IMR-90 (cell line): ENCODE data around the gene ANGPTL7. TPM values are rescaled to one million over a fixed set of nuclear protein-coding genes. Genes with fewer than 3 reads are reported as not detected.

Source experiments
- ATAC-seq: fragments of 200-7000 bp; cut with Tn5 transposase; 2 replicates; pipeline ENCODE4 v1.9.1; 2020; ENCODE audit warnings: low read depth, mild to moderate bottlenecking, moderate library complexity
- BruUV-seq: library from RNA; stranded (reverse); fragments of 400-500 nt; replicated peaks from 2 replicates; lab custom pipeline; 2021; lab: Mats Ljungman, UMichigan
- CTCF ChIA-PET: fragments of 300-600 bp; formaldehyde crosslinking; extraction: SDS; loops from one replicate; lab custom pipeline; 2021; ENCODE audit warnings: antibody characterized with exemption; lab: Yijun Ruan, JAX
- POLR2A ChIA-PET: fragments of 300-600 bp; sonication (Branson Sonifier 250); formaldehyde crosslinking; loops from one replicate; lab custom pipeline; 2022; ENCODE audit warnings: antibody characterized with exemption; ENCODE audit not compliant: unreplicated experiment; lab: Charles Lee
- DNase-seq: peaks from one replicate; pipeline ENCODE4 v3.0.0; 2013
- H2AFZ ChIP-seq: replicated peaks from 2 replicates; pipeline ENCODE3; 2013; ENCODE audit warnings: low read length, mild to moderate bottlenecking; ENCODE audit not compliant: poor library complexity
- H2AK5ac ChIP-seq: 2 replicates; pipeline ENCODE4 v1.6.1; 2013; ENCODE audit warnings: low read depth, low read length, inconsistent platforms
- H2AK9ac ChIP-seq: replicated peaks from 2 replicates; pipeline ENCODE3; 2013; ENCODE audit warnings: mild to moderate bottlenecking, low read depth, low read length, moderate library complexity; ENCODE audit not compliant: poor library complexity
- H2BK120ac ChIP-seq: 2 replicates; pipeline ENCODE4 v1.6.1; 2013; ENCODE audit warnings: low read depth, low read length, inconsistent platforms
- H2BK15ac ChIP-seq: 3 replicates; pipeline ENCODE4 v1.6.1; 2013; ENCODE audit warnings: low read depth, low read length, inconsistent platforms
- H2BK20ac ChIP-seq: 2 replicates; pipeline ENCODE4 v1.6.1; 2013; ENCODE audit warnings: low read depth, mild to moderate bottlenecking, inconsistent platforms, low read length, moderate library complexity
- H2BK5ac ChIP-seq: 2 replicates; pipeline ENCODE4 v1.6.1; 2013; ENCODE audit warnings: mild to moderate bottlenecking, low read depth, low read length, inconsistent platforms; ENCODE audit not compliant: poor library complexity, severe bottlenecking
- H3K14ac ChIP-seq: replicated peaks from 2 replicates; pipeline ENCODE4 v1.6.1; 2013; ENCODE audit warnings: low read depth, low read length, inconsistent platforms
- H3K18ac ChIP-seq: 2 replicates; pipeline ENCODE4 v1.6.1; 2013; ENCODE audit warnings: low read depth, low read length, control low read depth
- H3K23ac ChIP-seq: 2 replicates; pipeline ENCODE4 v1.6.1; 2013; ENCODE audit warnings: low read depth, low read length, inconsistent platforms
- H3K27ac ChIP-seq: 2 replicates; pipeline ENCODE4 v1.5.1; 2013; ENCODE audit warnings: mild to moderate bottlenecking, control low read depth, low read length; ENCODE audit not compliant: insufficient read depth
- H3K27me3 ChIP-seq: 2 replicates; pipeline ENCODE4 v1.6.1; 2013; ENCODE audit warnings: low read length; ENCODE audit not compliant: control insufficient read depth, insufficient read depth
- H3K36me3 ChIP-seq: 2 replicates; pipeline ENCODE4 v1.6.1; 2013; ENCODE audit warnings: low read length, mixed read lengths; ENCODE audit not compliant: control insufficient read depth, insufficient read depth
- H3K4ac ChIP-seq: 2 replicates; pipeline ENCODE4 v1.6.1; 2013; ENCODE audit warnings: low read depth, low read length, inconsistent platforms
- H3K4me1 ChIP-seq: 2 replicates; pipeline ENCODE4 v1.6.1; 2013; ENCODE audit warnings: low read length, mixed read lengths; ENCODE audit not compliant: control insufficient read depth, insufficient read depth
- H3K4me2 ChIP-seq: 2 replicates; pipeline ENCODE4 v1.6.1; 2013; ENCODE audit warnings: low read depth, mild to moderate bottlenecking, control low read depth, low read length, moderate library complexity
- H3K4me3 ChIP-seq: 2 replicates; pipeline ENCODE4 v1.5.1; 2013; ENCODE audit warnings: low read depth, mild to moderate bottlenecking, control low read depth, low read length, moderate library complexity; ENCODE audit not compliant: insufficient read depth
- H3K56ac ChIP-seq: 2 replicates; pipeline ENCODE4 v1.6.1; 2013; ENCODE audit warnings: low read length, inconsistent platforms; ENCODE audit not compliant: insufficient read depth; ENCODE audit errors: extremely low read depth
- H3K79me1 ChIP-seq, 2 experiments: 2 replicates each; pipeline ENCODE4 v1.6.1; 2013; ENCODE audit warnings: low read length in 2 of 2, inconsistent platforms in 1 of 2, low read depth in 1 of 2
- H3K9ac ChIP-seq: 2 replicates; pipeline ENCODE4 v1.6.1; 2013; ENCODE audit warnings: low read depth, low read length, control low read depth
- H3K9me1 ChIP-seq: 2 replicates; pipeline ENCODE4 v1.6.1; 2013; ENCODE audit warnings: low read length, inconsistent platforms; ENCODE audit not compliant: insufficient read depth
- H3K9me3 ChIP-seq: 2 replicates; pipeline ENCODE4 v1.6.1; 2013; ENCODE audit warnings: low read length; ENCODE audit not compliant: control insufficient read depth, insufficient read depth
- H4K20me1 ChIP-seq: 2 replicates; pipeline ENCODE4 v1.6.1; 2013; ENCODE audit warnings: low read length, inconsistent platforms; ENCODE audit not compliant: insufficient read depth
- H4K5ac ChIP-seq: 2 replicates; pipeline ENCODE4 v1.6.1; 2013; ENCODE audit warnings: mild to moderate bottlenecking, low read depth, low read length, control low read depth
- H4K8ac ChIP-seq, 2 experiments: 2 replicates each; pipeline ENCODE4 v1.6.1; 2013; ENCODE audit warnings: low read depth in 2 of 2, low read length in 2 of 2, control low read depth in 1 of 2, inconsistent platforms in 1 of 2
- H4K91ac ChIP-seq: 2 replicates; pipeline ENCODE4 v1.6.1; 2013; ENCODE audit warnings: low read depth, low read length, inconsistent platforms; ENCODE audit not compliant: insufficient read depth
- CTCF ChIP-seq: conservative IDR thresholded peaks from 2 replicates; pipeline ENCODE4 v1.5.1; 2012; ENCODE audit warnings: mild to moderate bottlenecking, low read depth, low read length, improper control_type of control experiment
- FOS ChIP-seq: fragments of 150-350 bp; IDR thresholded peaks from 2 replicates; pipeline ENCODE4 v1.6.1; 2016; ENCODE audit warnings: low read depth, low read length
- MAZ ChIP-seq: IDR thresholded peaks from 2 replicates; pipeline ENCODE4 v1.6.1; 2012; ENCODE audit warnings: low read depth, mild to moderate bottlenecking, low read length, improper control_type of control experiment, moderate library complexity, borderline replicate concordance
- MXI1 ChIP-seq: IDR thresholded peaks from 2 replicates; pipeline ENCODE4 v1.6.1; 2012; ENCODE audit warnings: low read depth, mild to moderate bottlenecking, low read length, moderate library complexity, borderline replicate concordance
- NFE2L2 ChIP-seq: fragments of 150-350 bp; IDR thresholded peaks from 2 replicates; pipeline ENCODE4 v1.6.1; 2016; ENCODE audit warnings: low read depth, mild to moderate bottlenecking, low read length
- POLR2A ChIP-seq: IDR thresholded peaks from 2 replicates; pipeline ENCODE4 v1.6.1; 2012; ENCODE audit warnings: mild to moderate bottlenecking, low read depth, low read length
- RCOR1 ChIP-seq: IDR thresholded peaks from 2 replicates; pipeline ENCODE4 v1.6.1; 2012; ENCODE audit warnings: mild to moderate bottlenecking, low read length, improper control_type of control experiment; ENCODE audit not compliant: insufficient replicate concordance
- RFX5 ChIP-seq: IDR thresholded peaks from 2 replicates; pipeline ENCODE4 v1.8.0; 2012; ENCODE audit warnings: low read depth, mild to moderate bottlenecking, low read length, moderate library complexity
- SMC3 ChIP-seq: fragments of 150-350 bp; IDR thresholded peaks from 2 replicates; pipeline ENCODE4 v1.6.1; 2016; ENCODE audit warnings: low read depth, mild to moderate bottlenecking, antibody characterized with exemption, low read length, moderate library complexity
- USF2 ChIP-seq: fragments of 150-350 bp; IDR thresholded peaks from 2 replicates; pipeline ENCODE4 v1.6.1; 2017; ENCODE audit warnings: mild to moderate bottlenecking, antibody characterized with exemption, low read length, low read depth
- WGBS, 2 experiments: methylation state at CpG; one replicate each; pipeline versions ENCODE4 v1.1.5 to v1.1.7; 2013; ENCODE audit warnings: missing lambda C conversion rate in 2 of 2; ENCODE audit not compliant: insufficient read length in 1 of 2; ENCODE audit errors: extremely low coverage in 2 of 2; 5-methylcytosine and 5-hydroxymethylcytosine counted together
- dilution Hi-C: fragments of 300-500 bp; cut with HindIII; formaldehyde crosslinking; loops from one replicate; pipeline ENCODE4 v1.14.3; 2018; ENCODE audit warnings: low sequenced_read_pairs; ENCODE audit not compliant: unreplicated experiment
- in situ Hi-C: fragments of 300-500 bp; cut with MboI; formaldehyde crosslinking; loops from 3 replicates; pipeline ENCODE4 v1.14.3; 2019; ENCODE audit warnings: low sequenced_read_pairs, inconsistent platforms, mixed read lengths
- intact Hi-C: fragments of 100-400 bp; cut with micrococcal nuclease; formaldehyde crosslinking; loops from 2 replicates; pipeline ENCODE4 v1.10.0; 2022
- polyA plus RNA-seq, 3 experiments: library from polyadenylated mRNA; depleted of rRNA; stranded (reverse); fragments of >200 nt; gene quantifications; 2 replicates each; pipeline ENCODE4 v1.2.3, GENCODE V29; 2012; ENCODE audit warnings: low replicate concordance in 1 of 3
- total RNA-seq: library from RNA; depleted of rRNA; stranded (reverse); fragments of >200 nt; gene quantifications from 2 replicates; pipeline ENCODE4 v1.2.3, GENCODE V29; 2012

ANGPTL7 gene
- total and polyA plus RNA-seq, 2 of the 4 experiments (the other 2 are of a cell fraction), result under 0.01 TPM; not detected in 1

GRCh38 chr1:11182884-11183283, 6.3 kb upstream of the ANGPTL7 start:
- in situ Hi-C loops (no loop called here), intact Hi-C loops (no loop called here), dilution Hi-C loops (no loop called here)
- Histone ChIP-seq H2BK5ac (no peak overlapping the region), H2BK15ac (no peak overlapping the region), H3K18ac (no peak overlapping the region), H3K4ac (no peak overlapping the region), H3K4me3 (no peak overlapping the region), H3K27ac (no peak overlapping the region), H4K91ac (no peak overlapping the region), H3K23ac (no peak overlapping the region), H3K4me1 (peaks cover 10% of the 10 kb centered on the region), H2BK20ac (no peak overlapping the region), H2AK5ac (no peak overlapping the region), H3K27me3 (no peaks in the 10 kb centered on the region), H3K79me1 (peaks cover 0 to 3% of the 10 kb centered on the region in 2 experiments; a peak in 2 of 4 replicates), H4K8ac (no peak overlapping the region), H3K4me2 (no peak overlapping the region), H4K20me1 (no peaks in the 10 kb centered on the region), H2AK9ac (no peak overlapping the region), H4K5ac (no peak overlapping the region), H2BK120ac (no peak overlapping the region), H3K14ac (no peak overlapping the region), H2AFZ (no peak overlapping the region), H3K9ac (no peak overlapping the region), H3K9me1 (peaks cover 6% of the 10 kb centered on the region; the same call in 1 of the 2 replicates), H3K9me3 (no peaks in the 10 kb centered on the region), H3K56ac (no peak overlapping the region), H3K36me3 (peaks cover 6% of the 10 kb centered on the region)
- TF ChIP-seq MAZ, result no peak
- TF ChIP-seq RFX5, result no peak
- no peak for TF ChIP-seq RCOR1
- TF ChIP-seq POLR2A, result no peak
- no peak for TF ChIP-seq USF2
- TF ChIP-seq FOS, result no peak
- no peak for TF ChIP-seq MXI1
- no peak for TF ChIP-seq NFE2L2
- TF ChIP-seq SMC3, result no peak
- TF ChIP-seq CTCF, result no peak
- WGBS, 2 experiments, result no CpG with 5 or more reads among the region's 3 CpGs
- POLR2A ChIA-PET, result no interaction called here
- no TSS peak for BruUV-seq
- no peak for ATAC-seq
- CTCF ChIA-PET, result interaction anchor here (0.7 kb wide), 1 partner anchor 14 kb away, joined by 3 read pairs; no protein-coding TSS in a partner anchor
- no peak for DNase-seq
